Measurements from ENCODE around the gene ATP7B. TPM values are rescaled to one million over a fixed set of nuclear protein-coding genes. Genes with fewer than 3 reads are reported as not detected.

ATP7B gene
- total and polyA plus RNA-seq, 2 donors (not counting 3 experiments of a cell fraction or from before 2014, with no cell fraction given) = 4.2 to 8.0 TPM

DNA sequence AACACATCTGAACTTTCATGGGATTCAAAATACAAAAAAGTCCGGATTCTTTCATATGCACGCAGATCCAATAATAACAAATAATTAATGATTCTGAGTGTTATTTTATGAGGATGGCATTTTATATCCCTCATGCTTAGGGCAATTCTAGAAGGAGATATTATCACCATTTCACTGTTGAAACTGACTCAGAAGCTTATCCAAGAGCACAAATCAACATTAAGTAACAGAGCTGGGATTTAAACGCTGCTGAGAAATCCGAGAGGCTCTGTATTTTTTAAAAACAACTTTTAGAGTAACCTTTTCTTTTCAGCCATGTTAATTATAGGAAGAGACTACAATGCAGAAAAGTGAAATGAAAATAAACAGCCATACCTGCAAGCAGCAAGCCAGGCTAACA, 30.3 kb downstream of the ATP7B start:
- no peak for TF ChIP-seq JUN (IDR thresholded peaks at IDR 0.05; ENCODE audit: borderline replicate concordance, insufficient read depth, insufficient read length, low read depth)
- no peak for TF ChIP-seq POLR2A (IDR thresholded peaks at IDR 0.05; ENCODE audit: low read depth, low read length)
- TF ChIP-seq, protein P1, sequence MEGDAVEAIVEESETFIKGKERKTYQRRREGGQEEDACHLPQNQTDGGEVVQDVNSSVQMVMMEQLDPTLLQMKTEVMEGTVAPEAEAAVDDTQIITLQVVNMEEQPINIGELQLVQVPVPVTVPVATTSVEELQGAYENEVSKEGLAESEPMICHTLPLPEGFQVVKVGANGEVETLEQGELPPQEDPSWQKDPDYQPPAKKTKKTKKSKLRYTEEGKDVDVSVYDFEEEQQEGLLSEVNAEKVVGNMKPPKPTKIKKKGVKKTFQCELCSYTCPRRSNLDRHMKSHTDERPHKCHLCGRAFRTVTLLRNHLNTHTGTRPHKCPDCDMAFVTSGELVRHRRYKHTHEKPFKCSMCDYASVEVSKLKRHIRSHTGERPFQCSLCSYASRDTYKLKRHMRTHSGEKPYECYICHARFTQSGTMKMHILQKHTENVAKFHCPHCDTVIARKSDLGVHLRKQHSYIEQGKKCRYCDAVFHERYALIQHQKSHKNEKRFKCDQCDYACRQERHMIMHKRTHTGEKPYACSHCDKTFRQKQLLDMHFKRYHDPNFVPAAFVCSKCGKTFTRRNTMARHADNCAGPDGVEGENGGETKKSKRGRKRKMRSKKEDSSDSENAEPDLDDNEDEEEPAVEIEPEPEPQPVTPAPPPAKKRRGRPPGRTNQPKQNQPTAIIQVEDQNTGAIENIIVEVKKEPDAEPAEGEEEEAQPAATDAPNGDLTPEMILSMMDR (IDR thresholded peaks at IDR 0.05; ENCODE audit: extremely low read depth in 1 of 2, insufficient read depth in 1 of 2, low read depth in 1 of 2, low read length in 2 of 2) = no peak
- TF ChIP-seq EZH2 (IDR thresholded peaks at IDR 0.05; ENCODE audit: borderline replicate concordance, low read depth, low read length, severe bottlenecking) = no peak
- TF ChIP-seq POLR2AphosphoS5 (IDR thresholded peaks at IDR 0.05; ENCODE audit: insufficient read depth, low read depth, low read length) = no peak
- no peak for TF ChIP-seq MYC (IDR thresholded peaks at IDR 0.05; ENCODE audit: low read depth, low read length)
- TF ChIP-seq, protein P2, sequence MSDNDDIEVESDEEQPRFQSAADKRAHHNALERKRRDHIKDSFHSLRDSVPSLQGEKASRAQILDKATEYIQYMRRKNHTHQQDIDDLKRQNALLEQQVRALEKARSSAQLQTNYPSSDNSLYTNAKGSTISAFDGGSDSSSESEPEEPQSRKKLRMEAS (IDR thresholded peaks at IDR 0.05; ENCODE audit: insufficient read depth, insufficient read length) = no peak
- no peak for TF ChIP-seq GATA2 (IDR thresholded peaks at IDR 0.05; ENCODE audit: insufficient read depth, insufficient read length, low read depth, low read length)
- TF ChIP-seq FOS (IDR thresholded peaks at IDR 0.05; ENCODE audit: borderline replicate concordance, insufficient read depth, low read length) = no peak
- Histone ChIP-seq H3K36me3 (ENCODE audit: control insufficient read depth in 2 of 2, extremely low read depth in 1 of 2, insufficient read depth in 2 of 2, low read length in 2 of 2) (no peaks in the 10 kb centered on the region), H3K27ac (ENCODE audit: insufficient read depth, low read depth, low read length) (no peak overlapping the region), H3K27me3 (ENCODE audit: control insufficient read depth in 2 of 2, insufficient read depth in 2 of 2, low read length in 2 of 2) (no peaks in the 10 kb centered on the region), H3K4me2 (ENCODE audit: insufficient read depth, low read length) (no peak overlapping the region), H3K4me1 (ENCODE audit: control insufficient read depth, extremely low read depth, insufficient read depth, low read length) (no peaks in the 10 kb centered on the region), H2AFZ (ENCODE audit: low read depth, low read length) (no peak overlapping the region), H3K79me2 (ENCODE audit: control insufficient read depth, insufficient read depth, low read length) (no peaks in the 10 kb centered on the region), H3K4me3 (replicated peaks in 1 of 3; ENCODE audit: insufficient read depth in 1 of 3, low read depth in 1 of 3, low read length in 3 of 3) (no peak overlapping the region), H3K9me3 (replicated peaks; ENCODE audit: control insufficient read depth, insufficient read depth, low read length) (no peaks in the 10 kb centered on the region), H4K20me1 (replicated peaks; ENCODE audit: control insufficient read depth, extremely low read depth, insufficient read depth, low read length) (no peaks in the 10 kb centered on the region), H3K9ac (replicated peaks; ENCODE audit: extremely low read depth, insufficient read depth, low read length) (no peak overlapping the region), H3K9me1 (replicated peaks; ENCODE audit: control insufficient read depth, extremely low read depth, insufficient read depth, low read length) (no peaks in the 10 kb centered on the region)
- intact Hi-C loops (cut with micrococcal nuclease) (no loop called here), dilution Hi-C loops (cut with MboI; ENCODE audit: extremely low pct_ligation_motif_present, low sequenced_read_pairs) (no loop called here)
- ChIA-PET POLR2A (no interaction called here), CTCF (interaction anchor here (1.5 kb wide), 1 partner anchor 20 kb away, joined by 4 read pairs; no protein-coding TSS in a partner anchor)
- FAIRE-seq (no peak), DNase-seq (ENCODE audit: low read depth, low spot score) (no peak)
- no TSS peak for BruUV-seq (replicated peaks)
